ENCODE data around the gene DLG2. TPM values are rescaled to one million over a fixed set of nuclear protein-coding genes. Genes with fewer than 3 reads are reported as not detected.

The DLG2 gene
- total RNA-seq, 2 donors from 2014 or later, result 3.8 to 16.4 TPM

DNA sequence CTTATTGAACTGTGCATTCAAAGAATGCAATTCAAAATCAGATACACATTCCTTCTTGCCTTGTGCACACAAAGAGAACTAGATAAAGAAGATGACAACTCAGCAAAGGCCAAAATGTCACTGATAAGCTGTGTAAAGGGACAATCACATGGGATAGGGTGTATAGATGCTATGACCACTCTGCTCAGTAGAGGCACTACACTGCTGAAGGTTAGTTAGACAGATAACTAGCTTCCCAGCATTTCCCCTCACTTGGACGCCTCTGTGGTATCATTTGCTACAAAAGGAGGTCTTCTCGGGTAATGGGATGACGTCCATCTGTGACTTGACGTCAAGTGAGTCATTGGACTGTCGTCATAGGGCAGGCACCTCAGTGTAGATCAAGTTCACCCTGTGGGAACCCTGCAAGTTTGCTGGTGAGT, 1916.0 kb downstream of the DLG2 start:
- H3K27ac ChIP-seq, result no peak overlapping the region
- TF ChIP-seq, protein P1, sequence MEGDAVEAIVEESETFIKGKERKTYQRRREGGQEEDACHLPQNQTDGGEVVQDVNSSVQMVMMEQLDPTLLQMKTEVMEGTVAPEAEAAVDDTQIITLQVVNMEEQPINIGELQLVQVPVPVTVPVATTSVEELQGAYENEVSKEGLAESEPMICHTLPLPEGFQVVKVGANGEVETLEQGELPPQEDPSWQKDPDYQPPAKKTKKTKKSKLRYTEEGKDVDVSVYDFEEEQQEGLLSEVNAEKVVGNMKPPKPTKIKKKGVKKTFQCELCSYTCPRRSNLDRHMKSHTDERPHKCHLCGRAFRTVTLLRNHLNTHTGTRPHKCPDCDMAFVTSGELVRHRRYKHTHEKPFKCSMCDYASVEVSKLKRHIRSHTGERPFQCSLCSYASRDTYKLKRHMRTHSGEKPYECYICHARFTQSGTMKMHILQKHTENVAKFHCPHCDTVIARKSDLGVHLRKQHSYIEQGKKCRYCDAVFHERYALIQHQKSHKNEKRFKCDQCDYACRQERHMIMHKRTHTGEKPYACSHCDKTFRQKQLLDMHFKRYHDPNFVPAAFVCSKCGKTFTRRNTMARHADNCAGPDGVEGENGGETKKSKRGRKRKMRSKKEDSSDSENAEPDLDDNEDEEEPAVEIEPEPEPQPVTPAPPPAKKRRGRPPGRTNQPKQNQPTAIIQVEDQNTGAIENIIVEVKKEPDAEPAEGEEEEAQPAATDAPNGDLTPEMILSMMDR (IDR thresholded peaks at IDR 0.05), result no peak
- no peaks in the 10 kb centered on the region for H3K4me1 ChIP-seq (ENCODE audit: control insufficient read depth in 1 of 2, low read depth in 2 of 2)
- no peaks in the 10 kb centered on the region for H3K27me3 ChIP-seq (replicated peaks; ENCODE audit: insufficient read depth)
- DNase-seq (ENCODE audit: low spot score) (no peak), ATAC-seq (ENCODE audit: insufficient number of reproducible peaks, low FRiP score, low read depth) (no peak)
- no peak overlapping the region for H3K4me3 ChIP-seq
- no peaks in the 10 kb centered on the region for H3K36me3 ChIP-seq
- H3K9me3 ChIP-seq, result no peaks in the 10 kb centered on the region

DNA sequence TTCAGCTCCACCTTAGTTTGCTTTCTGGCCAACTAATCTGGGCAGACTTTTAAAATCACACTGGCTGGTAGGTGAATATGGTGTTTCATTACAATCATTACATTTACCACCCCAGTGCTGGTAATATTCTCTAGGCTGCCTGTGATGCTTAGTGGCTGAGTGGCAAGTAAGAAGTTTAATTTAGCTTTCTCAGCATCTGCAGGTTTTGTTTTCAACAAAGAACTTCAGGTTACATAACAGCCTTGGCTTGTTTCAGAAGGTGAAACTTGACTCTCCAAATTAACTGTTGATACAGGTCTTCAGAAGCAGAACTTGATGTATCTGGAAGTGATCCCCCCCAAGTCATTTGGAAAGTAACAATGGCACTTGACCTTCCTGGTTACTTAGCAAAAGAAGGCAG, 1917.7 kb downstream of the DLG2 start:
- Histone ChIP-seq H3K9me3 (no peaks in the 10 kb centered on the region), H3K27me3 (replicated peaks; ENCODE audit: insufficient read depth) (no peaks in the 10 kb centered on the region), H3K27ac (no peak overlapping the region), H3K4me1 (ENCODE audit: control insufficient read depth in 1 of 2, low read depth in 2 of 2) (no peaks in the 10 kb centered on the region), H3K36me3 (no peaks in the 10 kb centered on the region), H3K4me3 (no peak overlapping the region)
- ATAC-seq (ENCODE audit: insufficient number of reproducible peaks, low FRiP score, low read depth) (no peak), DNase-seq (ENCODE audit: low spot score) (no peak)
- TF ChIP-seq, protein P1 (IDR thresholded peaks at IDR 0.05), result no peak

DNA sequence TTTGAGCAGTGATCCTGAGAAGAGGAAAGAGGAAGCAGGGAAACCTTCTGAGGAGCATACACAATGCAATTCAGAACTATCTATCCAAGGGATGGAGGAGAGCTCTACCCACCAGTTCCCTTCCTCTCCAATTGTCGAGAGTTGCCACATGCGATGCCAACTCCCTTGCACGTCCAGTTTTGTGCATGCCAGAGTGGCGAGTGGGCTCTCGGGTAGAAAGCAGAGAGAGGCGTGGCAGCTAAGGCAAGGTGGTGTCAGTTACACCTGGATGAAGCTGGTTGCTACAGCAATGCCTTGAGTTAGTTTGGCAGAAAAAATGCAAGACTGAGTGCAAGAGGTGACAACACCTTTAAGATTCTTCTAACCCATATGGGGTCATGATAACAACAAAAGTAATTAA, 1920.6 kb downstream of the DLG2 start:
- Histone ChIP-seq H3K9me3 (no peaks in the 10 kb centered on the region), H3K4me3 (no peak overlapping the region), H3K27ac (no peak overlapping the region), H3K4me1 (ENCODE audit: control insufficient read depth in 1 of 2, low read depth in 2 of 2) (no peaks in the 10 kb centered on the region), H3K36me3 (no peaks in the 10 kb centered on the region), H3K27me3 (replicated peaks; ENCODE audit: insufficient read depth) (no peaks in the 10 kb centered on the region)
- DNase-seq (ENCODE audit: low spot score) (no peak), ATAC-seq (ENCODE audit: insufficient number of reproducible peaks, low FRiP score, low read depth) (no peak)
- TF ChIP-seq, protein P1 (IDR thresholded peaks at IDR 0.05), result no peak

DNA sequence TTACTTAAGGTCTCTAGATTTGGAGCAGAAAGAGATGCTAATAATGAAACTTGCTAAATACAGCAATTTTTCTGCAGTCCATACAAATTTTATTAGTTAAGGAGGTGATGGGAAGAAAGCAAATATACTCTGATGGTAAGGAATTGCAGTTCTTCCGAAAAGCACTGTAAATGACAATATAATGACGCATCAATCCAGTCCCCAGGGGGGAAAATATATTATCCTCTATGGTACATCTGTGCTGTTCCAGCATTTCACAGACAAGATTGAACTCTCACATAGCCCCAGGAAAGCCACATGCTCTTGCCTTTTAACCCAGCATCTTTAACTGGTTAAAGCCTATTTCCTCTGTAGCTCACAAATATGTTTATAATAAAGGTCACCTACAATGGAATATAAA, 1924.3 kb downstream of the DLG2 start:
- Histone ChIP-seq H3K9me3 (no peaks in the 10 kb centered on the region), H3K36me3 (no peaks in the 10 kb centered on the region)
- TF ChIP-seq, protein P1 (IDR thresholded peaks at IDR 0.05), result no peak

DNA sequence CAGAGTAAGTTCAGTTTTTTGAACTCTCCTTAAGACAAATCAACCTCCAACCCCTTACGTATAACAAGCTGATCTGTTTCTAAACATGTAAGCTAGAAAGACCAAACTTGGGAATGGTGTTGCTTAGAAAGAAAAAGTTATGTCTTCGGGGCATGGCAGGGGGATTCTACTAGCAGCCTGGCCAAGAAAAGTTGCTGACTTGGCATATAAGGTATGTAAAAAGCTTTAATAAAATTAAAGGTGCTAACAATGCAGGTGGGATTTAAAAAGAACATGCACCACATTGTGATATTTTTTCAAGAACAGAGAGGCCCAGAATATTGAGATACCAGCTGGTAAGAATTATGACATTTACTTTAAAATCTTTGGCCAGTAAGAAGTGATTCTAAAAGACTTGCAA, 1929.6 kb downstream of the DLG2 start:
- no peak overlapping the region for H3K4me3 ChIP-seq
- no peaks in the 10 kb centered on the region for H3K9me3 ChIP-seq
- no peak overlapping the region for H3K27ac ChIP-seq
- no peaks in the 10 kb centered on the region for H3K36me3 ChIP-seq
- DNase-seq (ENCODE audit: low spot score) (no peak), ATAC-seq (ENCODE audit: insufficient number of reproducible peaks, low FRiP score, low read depth) (no peak)
- TF ChIP-seq, protein P1 (IDR thresholded peaks at IDR 0.05), result no peak
- no peaks in the 10 kb centered on the region for H3K27me3 ChIP-seq (replicated peaks; ENCODE audit: insufficient read depth)
- H3K4me1 ChIP-seq (ENCODE audit: control insufficient read depth in 1 of 2, low read depth in 2 of 2), result no peaks in the 10 kb centered on the region

More for the DNA sequence above, 1924.3 kb downstream of the DLG2 start:
- DNase-seq (ENCODE audit: low spot score) (no peak), ATAC-seq (ENCODE audit: insufficient number of reproducible peaks, low FRiP score, low read depth) (no peak)
- Histone ChIP-seq H3K4me1 (ENCODE audit: control insufficient read depth in 1 of 2, low read depth in 2 of 2) (no peaks in the 10 kb centered on the region), H3K27ac (no peak overlapping the region), H3K27me3 (replicated peaks; ENCODE audit: insufficient read depth) (no peaks in the 10 kb centered on the region), H3K4me3 (no peak overlapping the region)

Measured in thoracic aorta (tissue), 2 donors.